Kidney (tissue), 14 donors: ENCODE results near the gene TSPAN4. TPM values are rescaled to one million over a fixed set of nuclear protein-coding genes. Genes with fewer than 3 reads are reported as not detected.

Experiments used
- DNase-seq, 5 donors: peaks; one replicate each; pipeline ENCODE4 v3.0.0-alpha.2; 2013 to 2020
- FAIRE-seq: peaks from 2 replicates; lab custom pipeline; 2012; peaks lifted over from hg19 to GRCh38; lab: Jason Lieb, UNC
- H3K27ac ChIP-seq, 2 donors: one replicate each; pipeline ENCODE4 v1.7.0; 2013; ENCODE audit warnings: low read depth in 2 of 2, low read length in 2 of 2, inconsistent platforms in 1 of 2
- H3K27me3 ChIP-seq: one replicate; pipeline ENCODE4 v1.7.1; 2013; ENCODE audit warnings: low read length, inconsistent platforms; ENCODE audit not compliant: control insufficient read depth, insufficient read depth
- H3K36me3 ChIP-seq, 3 donors: one replicate each; pipeline versions ENCODE4 v1.7.0 to v1.7.1; 2013; ENCODE audit warnings: low read length in 3 of 3, control low read depth in 1 of 3, inconsistent platforms in 1 of 3; ENCODE audit not compliant: insufficient read depth in 3 of 3, control insufficient read depth in 2 of 3
- H3K4me1 ChIP-seq, 3 donors: one replicate each; pipeline versions ENCODE4 v1.7.0 to v1.7.1; 2013; ENCODE audit warnings: low read length in 3 of 3, inconsistent platforms in 1 of 3, low read depth in 1 of 3; ENCODE audit not compliant: control insufficient read depth in 2 of 3, insufficient read depth in 2 of 3
- H3K4me3 ChIP-seq, 3 donors: one replicate each; pipeline versions ENCODE4 v1.7.0 to v1.8.1; 2013; ENCODE audit warnings: low read length in 3 of 3, control low read depth in 1 of 3, inconsistent platforms in 1 of 3
- H3K9ac ChIP-seq, 3 donors: one replicate each; pipeline versions ENCODE4 v1.7.0 to v1.7.1; 2013; ENCODE audit warnings: low read length in 3 of 3, control low read depth in 1 of 3, inconsistent platforms in 1 of 3
- H3K9me3 ChIP-seq, 3 donors: one replicate each; pipeline versions ENCODE4 v1.7.0 to v1.7.1; 2013; ENCODE audit warnings: low read length in 3 of 3, control low read depth in 1 of 3, inconsistent platforms in 1 of 3; ENCODE audit not compliant: control insufficient read depth in 2 of 3, insufficient read depth in 1 of 3
- CTCF ChIP-seq: IDR thresholded peaks from 3 replicates; pipeline ENCODE4 v1.5.1; 2012; ENCODE audit warnings: mild to moderate bottlenecking, moderate library complexity, borderline replicate concordance; ENCODE audit not compliant: insufficient read depth; ENCODE audit errors: extremely low read depth
- intact Hi-C: fragments of 100-400 bp; cut with DNase I; formaldehyde crosslinking; loops from one replicate; pipeline ENCODE4 v1.11.1; 2022
- polyA plus RNA-seq: library from polyadenylated mRNA; stranded (reverse); fragments of 350-450 nt; fragmentation: Illumina TruSeq; extraction: RNeasy Lipid Tissue Mini Kit (QIAGEN cat#74804); gene quantifications from one replicate; pipeline ENCODE4 v1.2.3, GENCODE V29; 2014; ENCODE audit warnings: low read depth, low replicate concordance; ENCODE audit not compliant: insufficient read depth
- total RNA-seq: library from RNA; stranded (reverse); fragmentation: NEBNext Ultra II Directional; extraction: Animal tissue kit (Norgen Biotek cat#: 25700); gene quantifications from one replicate; pipeline ENCODE4 v1.2.1, GENCODE V29; 2021
- donor health status: control.
- donor health status: control.
- donor health status: control.
- donor health status: control.
- donor health status: control.
- donor health status: DM: yes; HTN: yes; CAD: no.
- donor health status: Normal renal cell carcinoma (clear cell type).

The TSPAN4 gene
- total and polyA plus RNA-seq, 2 donors from 2014 or later = 81.2 to 104 TPM

- H3K9me3 ChIP-seq = no peaks in the 10 kb centered on the region
- H3K27me3 ChIP-seq = no peaks in the 10 kb centered on the region
- H3K9ac ChIP-seq = peak overlapping the region in 1 of 3 donors; percentile 86
- no peak for TF ChIP-seq CTCF
- FAIRE-seq = no peak
- H3K36me3 ChIP-seq = peaks cover 6 to 14% (median 14%) of the 10 kb centered on the region in 3 donors
- no peak for DNase-seq
- peak overlapping the region in 1 of 3 donors; percentile 80 for H3K4me3 ChIP-seq
- no peak overlapping the region for H3K27ac ChIP-seq
- H3K4me1 ChIP-seq = peaks cover 2 to 23% (median 5%) of the 10 kb centered on the region in 3 donors
- intact Hi-C loops = no loop called here
These were observed 31.0 kb upstream of the TSPAN4 start for GRCh38 chr11:811446-812245.

GRCh38 chr11:812390-812789, 30.3 kb upstream of the TSPAN4 start:
- Histone ChIP-seq H3K27ac (no peak overlapping the region), H3K4me1 (peaks cover 2 to 23% (median 5%) of the 10 kb centered on the region in 3 donors), H3K36me3 (peaks cover 6 to 14% (median 14%) of the 10 kb centered on the region in 3 donors), H3K9ac (no peak overlapping the region), H3K4me3 (no peak overlapping the region), H3K27me3 (no peaks in the 10 kb centered on the region), H3K9me3 (no peaks in the 10 kb centered on the region)
- FAIRE-seq (no peak), DNase-seq (no peak)
- intact Hi-C loops = no loop called here
- no peak for TF ChIP-seq CTCF

- TF ChIP-seq CTCF = no peak
- no peak for DNase-seq
These were observed 29.6 kb upstream of the TSPAN4 start for GRCh38 chr11:813072-813455.

More at GRCh38 chr11:813072-813455, 29.6 kb upstream of the TSPAN4 start:
- Histone ChIP-seq H3K9ac (no peak overlapping the region), H3K9me3 (no peaks in the 10 kb centered on the region), H3K4me3 (no peak overlapping the region), H3K27ac (no peak overlapping the region), H3K4me1 (peaks cover 2 to 23% (median 5%) of the 10 kb centered on the region in 3 donors), H3K27me3 (no peaks in the 10 kb centered on the region), H3K36me3 (peaks cover 6 to 14% (median 14%) of the 10 kb centered on the region in 3 donors)
- intact Hi-C loops = no loop called here
- no peak for FAIRE-seq
